ENCODE data around the gene WDFY4.

GRCh38 chr10:48946891-48947500, 262.3 kb downstream of the WDFY4 start:
- no peak for TF ChIP-seq ZFP3 (CRISPR knock-in tag; IDR thresholded peaks at IDR 0.05)
- no peak for TF ChIP-seq BACH2 (CRISPR knock-in tag; IDR thresholded peaks at IDR 0.05; ENCODE audit: borderline replicate concordance)
